IMR-90 (cell line): ENCODE data around the gene ADAMTS17. TPM values are rescaled to one million over a fixed set of nuclear protein-coding genes. Genes with fewer than 3 reads are reported as not detected.

Experiments
- ATAC-seq: fragments of 200-7000 bp; cut with Tn5 transposase; 2 replicates; pipeline ENCODE4 v1.9.1; 2020; ENCODE audit warnings: low read depth, mild to moderate bottlenecking, moderate library complexity
- BruUV-seq: library from RNA; stranded (reverse); fragments of 400-500 nt; replicated peaks from 2 replicates; lab custom pipeline; 2021; lab: Mats Ljungman, UMichigan
- CTCF ChIA-PET: fragments of 300-600 bp; formaldehyde crosslinking; extraction: SDS; loops from one replicate; lab custom pipeline; 2021; ENCODE audit warnings: antibody characterized with exemption; lab: Yijun Ruan, JAX
- POLR2A ChIA-PET: fragments of 300-600 bp; sonication (Branson Sonifier 250); formaldehyde crosslinking; loops from one replicate; lab custom pipeline; 2022; ENCODE audit warnings: antibody characterized with exemption; ENCODE audit not compliant: unreplicated experiment; lab: Charles Lee
- DNase-seq: peaks from one replicate; pipeline ENCODE4 v3.0.0; 2013
- H2AFZ ChIP-seq: replicated peaks from 2 replicates; pipeline ENCODE3; 2013; ENCODE audit warnings: low read length, mild to moderate bottlenecking; ENCODE audit not compliant: poor library complexity
- H2AK5ac ChIP-seq: 2 replicates; pipeline ENCODE4 v1.6.1; 2013; ENCODE audit warnings: low read depth, low read length, inconsistent platforms
- H2AK9ac ChIP-seq: replicated peaks from 2 replicates; pipeline ENCODE3; 2013; ENCODE audit warnings: mild to moderate bottlenecking, low read depth, low read length, moderate library complexity; ENCODE audit not compliant: poor library complexity
- H2BK120ac ChIP-seq: 2 replicates; pipeline ENCODE4 v1.6.1; 2013; ENCODE audit warnings: low read depth, low read length, inconsistent platforms
- H2BK15ac ChIP-seq: 3 replicates; pipeline ENCODE4 v1.6.1; 2013; ENCODE audit warnings: low read depth, low read length, inconsistent platforms
- H2BK20ac ChIP-seq: 2 replicates; pipeline ENCODE4 v1.6.1; 2013; ENCODE audit warnings: low read depth, mild to moderate bottlenecking, inconsistent platforms, low read length, moderate library complexity
- H2BK5ac ChIP-seq: 2 replicates; pipeline ENCODE4 v1.6.1; 2013; ENCODE audit warnings: mild to moderate bottlenecking, low read depth, low read length, inconsistent platforms; ENCODE audit not compliant: poor library complexity, severe bottlenecking
- H3K14ac ChIP-seq: replicated peaks from 2 replicates; pipeline ENCODE4 v1.6.1; 2013; ENCODE audit warnings: low read depth, low read length, inconsistent platforms
- H3K18ac ChIP-seq: 2 replicates; pipeline ENCODE4 v1.6.1; 2013; ENCODE audit warnings: low read depth, low read length, control low read depth
- H3K23ac ChIP-seq: 2 replicates; pipeline ENCODE4 v1.6.1; 2013; ENCODE audit warnings: low read depth, low read length, inconsistent platforms
- H3K27ac ChIP-seq: 2 replicates; pipeline ENCODE4 v1.5.1; 2013; ENCODE audit warnings: mild to moderate bottlenecking, control low read depth, low read length; ENCODE audit not compliant: insufficient read depth
- H3K27me3 ChIP-seq: 2 replicates; pipeline ENCODE4 v1.6.1; 2013; ENCODE audit warnings: low read length; ENCODE audit not compliant: control insufficient read depth, insufficient read depth
- H3K36me3 ChIP-seq: 2 replicates; pipeline ENCODE4 v1.6.1; 2013; ENCODE audit warnings: low read length, mixed read lengths; ENCODE audit not compliant: control insufficient read depth, insufficient read depth
- H3K4ac ChIP-seq: 2 replicates; pipeline ENCODE4 v1.6.1; 2013; ENCODE audit warnings: low read depth, low read length, inconsistent platforms
- H3K4me1 ChIP-seq: 2 replicates; pipeline ENCODE4 v1.6.1; 2013; ENCODE audit warnings: low read length, mixed read lengths; ENCODE audit not compliant: control insufficient read depth, insufficient read depth
- H3K4me2 ChIP-seq: 2 replicates; pipeline ENCODE4 v1.6.1; 2013; ENCODE audit warnings: low read depth, mild to moderate bottlenecking, control low read depth, low read length, moderate library complexity
- H3K4me3 ChIP-seq: 2 replicates; pipeline ENCODE4 v1.5.1; 2013; ENCODE audit warnings: low read depth, mild to moderate bottlenecking, control low read depth, low read length, moderate library complexity; ENCODE audit not compliant: insufficient read depth
- H3K56ac ChIP-seq: 2 replicates; pipeline ENCODE4 v1.6.1; 2013; ENCODE audit warnings: low read length, inconsistent platforms; ENCODE audit not compliant: insufficient read depth; ENCODE audit errors: extremely low read depth
- H3K79me1 ChIP-seq, 2 experiments: 2 replicates each; pipeline ENCODE4 v1.6.1; 2013; ENCODE audit warnings: low read length in 2 of 2, inconsistent platforms in 1 of 2, low read depth in 1 of 2
- H3K9ac ChIP-seq: 2 replicates; pipeline ENCODE4 v1.6.1; 2013; ENCODE audit warnings: low read depth, low read length, control low read depth
- H3K9me1 ChIP-seq: 2 replicates; pipeline ENCODE4 v1.6.1; 2013; ENCODE audit warnings: low read length, inconsistent platforms; ENCODE audit not compliant: insufficient read depth
- H3K9me3 ChIP-seq: 2 replicates; pipeline ENCODE4 v1.6.1; 2013; ENCODE audit warnings: low read length; ENCODE audit not compliant: control insufficient read depth, insufficient read depth
- H4K20me1 ChIP-seq: 2 replicates; pipeline ENCODE4 v1.6.1; 2013; ENCODE audit warnings: low read length, inconsistent platforms; ENCODE audit not compliant: insufficient read depth
- H4K5ac ChIP-seq: 2 replicates; pipeline ENCODE4 v1.6.1; 2013; ENCODE audit warnings: mild to moderate bottlenecking, low read depth, low read length, control low read depth
- H4K8ac ChIP-seq, 2 experiments: 2 replicates each; pipeline ENCODE4 v1.6.1; 2013; ENCODE audit warnings: low read depth in 2 of 2, low read length in 2 of 2, control low read depth in 1 of 2, inconsistent platforms in 1 of 2
- H4K91ac ChIP-seq: 2 replicates; pipeline ENCODE4 v1.6.1; 2013; ENCODE audit warnings: low read depth, low read length, inconsistent platforms; ENCODE audit not compliant: insufficient read depth
- BHLHE40 ChIP-seq: fragments of 150-350 bp; IDR thresholded peaks from 2 replicates; pipeline ENCODE4 v1.6.1; 2016; ENCODE audit warnings: mild to moderate bottlenecking, low read depth, low read length
- CTCF ChIP-seq: conservative IDR thresholded peaks from 2 replicates; pipeline ENCODE4 v1.5.1; 2012; ENCODE audit warnings: mild to moderate bottlenecking, low read depth, low read length, improper control_type of control experiment
- ELK1 ChIP-seq: fragments of 150-350 bp; IDR thresholded peaks from 2 replicates; pipeline ENCODE4 v1.6.1; 2016; ENCODE audit warnings: low read depth, mild to moderate bottlenecking, low read length, moderate library complexity, borderline replicate concordance
- FOS ChIP-seq: fragments of 150-350 bp; IDR thresholded peaks from 2 replicates; pipeline ENCODE4 v1.6.1; 2016; ENCODE audit warnings: low read depth, low read length
- RAD21 ChIP-seq: IDR thresholded peaks from 2 replicates; pipeline ENCODE4 v1.6.1; 2012; ENCODE audit warnings: low read length, improper control_type of control experiment
- WGBS, 2 experiments: methylation state at CpG; one replicate each; pipeline versions ENCODE4 v1.1.5 to v1.1.7; 2013; ENCODE audit warnings: missing lambda C conversion rate in 2 of 2; ENCODE audit not compliant: insufficient read length in 1 of 2; ENCODE audit errors: extremely low coverage in 2 of 2; 5-methylcytosine and 5-hydroxymethylcytosine counted together
- dilution Hi-C: fragments of 300-500 bp; cut with HindIII; formaldehyde crosslinking; loops from one replicate; pipeline ENCODE4 v1.14.3; 2018; ENCODE audit warnings: low sequenced_read_pairs; ENCODE audit not compliant: unreplicated experiment
- in situ Hi-C: fragments of 300-500 bp; cut with MboI; formaldehyde crosslinking; loops from 3 replicates; pipeline ENCODE4 v1.14.3; 2019; ENCODE audit warnings: low sequenced_read_pairs, inconsistent platforms, mixed read lengths
- intact Hi-C: fragments of 100-400 bp; cut with micrococcal nuclease; formaldehyde crosslinking; loops from 2 replicates; pipeline ENCODE4 v1.10.0; 2022
- polyA plus RNA-seq, 3 experiments: library from polyadenylated mRNA; depleted of rRNA; stranded (reverse); fragments of >200 nt; gene quantifications; 2 replicates each; pipeline ENCODE4 v1.2.3, GENCODE V29; 2012; ENCODE audit warnings: low replicate concordance in 1 of 3
- total RNA-seq: library from RNA; depleted of rRNA; stranded (reverse); fragments of >200 nt; gene quantifications from 2 replicates; pipeline ENCODE4 v1.2.3, GENCODE V29; 2012

Gene ADAMTS17
- total and polyA plus RNA-seq, 2 of the 4 experiments (the other 2 are of a cell fraction), result 0.03 TPM; not detected in 1

GRCh38 chr15:99996660-99997059 lies 345.1 kb downstream of the ADAMTS17 start:
- no peaks in the 10 kb centered on the region for H3K27me3 ChIP-seq
- ChIA-PET CTCF (no interaction called here), POLR2A (no interaction called here)
- H3K56ac ChIP-seq, result no peak overlapping the region
- peaks cover 24% of the 10 kb centered on the region for H3K9me3 ChIP-seq
- no peak for ATAC-seq
- H4K91ac ChIP-seq, result no peak overlapping the region
- no peaks in the 10 kb centered on the region for H4K20me1 ChIP-seq
- H2BK15ac ChIP-seq, result no peak overlapping the region
- no peak for DNase-seq
- no peak overlapping the region for H3K4ac ChIP-seq
- H3K23ac ChIP-seq, result no peak overlapping the region
- no CpG with 5 or more reads among the region's 3 CpGs for WGBS, 2 experiments
- intact Hi-C loops, result no loop called here
- no TSS peak for BruUV-seq
- no peak overlapping the region for H3K9ac ChIP-seq
- no peak overlapping the region for H3K27ac ChIP-seq
- H3K14ac ChIP-seq, result no peak overlapping the region
- H2AFZ ChIP-seq, result no peak overlapping the region
- H3K79me1 ChIP-seq, result no peaks in the 10 kb centered on the region
- dilution Hi-C loops, result no loop called here
- no peak overlapping the region for H4K8ac ChIP-seq
- H2AK9ac ChIP-seq, result no peak overlapping the region
- H3K4me1 ChIP-seq, result no peaks in the 10 kb centered on the region
- no peak overlapping the region for H2BK5ac ChIP-seq
- no peak overlapping the region for H2AK5ac ChIP-seq
- no peak overlapping the region for H2BK20ac ChIP-seq
- TF ChIP-seq FOS (no peak), ELK1 (no peak), CTCF (no peak), RAD21 (no peak), BHLHE40 (no peak)
- no peak overlapping the region for H4K5ac ChIP-seq
- H3K18ac ChIP-seq, result no peak overlapping the region
- H3K4me3 ChIP-seq, result no peak overlapping the region
- no peak overlapping the region for H3K4me2 ChIP-seq
- no peak overlapping the region for H2BK120ac ChIP-seq
- H3K9me1 ChIP-seq, result no peaks in the 10 kb centered on the region
- in situ Hi-C loops, result no loop called here
- H3K36me3 ChIP-seq, result no peaks in the 10 kb centered on the region
